SK-N-SH (cell line): ENCODE results near the gene NOP56. TPM values are rescaled to one million over a fixed set of nuclear protein-coding genes. Genes with fewer than 3 reads are reported as not detected.

Source experiments
- CTCF ChIA-PET: fragments of 300-600, 350-600 bp; formaldehyde crosslinking; extraction: SDS; loops from one replicate; lab custom pipeline; 2021; lab: Yijun Ruan, JAX
- POLR2A ChIA-PET: fragments of 350-600 bp; sonication (Branson Sonifier 250); formaldehyde crosslinking; extraction: SDS; loops from one replicate; lab custom pipeline; 2020; ENCODE audit warnings: antibody characterized with exemption, inconsistent platforms; lab: Yijun Ruan, JAX
- DNase-seq: peaks from one replicate; pipeline ENCODE4 v3.0.0; 2012
- H2AFZ ChIP-seq: fragments of 200-600 bp; sonication (generic); 2 replicates; pipeline ENCODE4 v1.8.1; 2016; ENCODE audit warnings: antibody characterized with exemption, mild to moderate bottlenecking, low read depth
- H3F3A ChIP-seq: fragments of 200-600 bp; sonication (generic); replicated peaks from 2 replicates; pipeline ENCODE3; 2016; ENCODE audit warnings: antibody characterized with exemption, mild to moderate bottlenecking; ENCODE audit not compliant: insufficient read depth
- H3K27ac ChIP-seq, 2 experiments: fragments of 200-500 bp in 1 of 2; fragments of 200-600 bp in 1 of 2; sonication (Bioruptor generic) in 1 of 2; sonication (generic), shearing (Covaris generic) in 1 of 2; 2 replicates each; pipeline versions ENCODE4 v1.5.1 to v1.6.1; 2014 to 2016; ENCODE audit warnings: low read depth in 2 of 2, inconsistent platforms in 1 of 2, low read length in 1 of 2, mild to moderate bottlenecking in 1 of 2, mixed read lengths in 1 of 2
- H3K27me3 ChIP-seq: fragments of 200-600 bp; sonication (generic), shearing (Covaris generic); 2 replicates; pipeline ENCODE4 v1.6.1; 2016; ENCODE audit warnings: mixed run types; ENCODE audit not compliant: insufficient read depth
- H3K36me3 ChIP-seq, 2 experiments: fragments of 200-500 bp in 1 of 2; fragments of 200-600 bp in 1 of 2; sonication (Bioruptor generic) in 1 of 2; sonication (generic) in 1 of 2; replicated peaks in 1 of 2; 2 replicates each; pipeline versions ENCODE3 to v1.5.1; 2014 to 2016; ENCODE audit warnings: low read length in 1 of 2, mild to moderate bottlenecking in 1 of 2; ENCODE audit not compliant: insufficient read depth in 2 of 2, control insufficient read depth in 1 of 2
- H3K4me1 ChIP-seq, 2 experiments: fragments of 200-500 bp in 1 of 2; fragments of 200-600 bp in 1 of 2; sonication (Bioruptor generic) in 1 of 2; sonication (generic), shearing (Covaris generic) in 1 of 2; 2 replicates each; pipeline versions ENCODE4 v1.5.1 to v1.6.1; 2014 to 2016; ENCODE audit warnings: low read depth in 1 of 2, low read length in 1 of 2, mixed run types in 1 of 2; ENCODE audit not compliant: insufficient read depth in 2 of 2, control insufficient read depth in 1 of 2
- H3K4me2 ChIP-seq: fragments of 200-600 bp; sonication (generic), shearing (Covaris generic); 2 replicates; pipeline ENCODE4 v1.6.1; 2017; ENCODE audit warnings: mixed run types
- H3K4me3 ChIP-seq, 2 experiments: fragments of 200-500 bp in 1 of 2; fragments of 200-600 bp in 1 of 2; sonication (Bioruptor generic) in 1 of 2; sonication (generic), shearing (Covaris generic) in 1 of 2; 2 replicates each; pipeline versions ENCODE4 v1.5.1 to v1.8.1; 2014 to 2016; ENCODE audit warnings: low read depth in 2 of 2, inconsistent platforms in 1 of 2, low read length in 1 of 2, mild to moderate bottlenecking in 1 of 2, mixed read lengths in 1 of 2, moderate library complexity in 1 of 2
- H3K79me2 ChIP-seq: fragments of 200-600 bp; sonication (generic); 2 replicates; pipeline ENCODE4 v1.8.1; 2017; ENCODE audit warnings: mild to moderate bottlenecking; ENCODE audit not compliant: insufficient read depth
- H3K9ac ChIP-seq: fragments of 200-600 bp; sonication (generic); 2 replicates; pipeline ENCODE4 v1.6.1; 2017; ENCODE audit warnings: mixed run types
- H3K9me2 ChIP-seq: fragments of 200-600 bp; sonication (generic); 2 replicates; pipeline ENCODE4 v1.6.1; 2017; ENCODE audit warnings: mixed run types
- H3K9me3 ChIP-seq: fragments of 200-600 bp; sonication (generic); 2 replicates; pipeline ENCODE4 v1.6.1; 2017; ENCODE audit warnings: mixed run types, mild to moderate bottlenecking, moderate library complexity
- H4K20me1 ChIP-seq: fragments of 200-600 bp; sonication (generic); 2 replicates; pipeline ENCODE4 v1.6.1; 2017; ENCODE audit warnings: mild to moderate bottlenecking, mixed run types; ENCODE audit not compliant: insufficient read depth
- CHD2 ChIP-seq: fragments of 150-350 bp; IDR thresholded peaks from 2 replicates; pipeline ENCODE4 v1.6.1; 2018; ENCODE audit warnings: low read length; ENCODE audit not compliant: partially characterized antibody
- ELF1 ChIP-seq: IDR thresholded peaks from 2 replicates; pipeline ENCODE4 v1.4.0; 2012
- EZH2phosphoT487 ChIP-seq: fragments of 200-600 bp; sonication (generic); IDR thresholded peaks from 2 replicates; pipeline ENCODE4 v1.6.1; 2017; ENCODE audit warnings: low read depth, mixed run types, mild to moderate bottlenecking, antibody characterized with exemption, moderate library complexity, borderline replicate concordance
- FOXJ3 ChIP-seq: sonication (generic); formaldehyde crosslinking; IDR thresholded peaks from 2 replicates; pipeline ENCODE4 v1.5.1; 2020; ENCODE audit warnings: mild to moderate bottlenecking, missing genetic modification reagents
- FOXM1 ChIP-seq: IDR thresholded peaks from 2 replicates; pipeline ENCODE4 v1.4.0; 2012; ENCODE audit warnings: low read depth, mild to moderate bottlenecking
- JUND ChIP-seq: IDR thresholded peaks from 2 replicates; pipeline ENCODE4 v1.4.0; 2012
- MEF2A ChIP-seq: IDR thresholded peaks from 2 replicates; pipeline ENCODE4 v1.4.0; 2012; ENCODE audit warnings: low read depth, borderline replicate concordance
- NFIC ChIP-seq: IDR thresholded peaks from 2 replicates; pipeline ENCODE4 v1.4.0; 2012; ENCODE audit warnings: borderline replicate concordance
- POLR2AphosphoS5 ChIP-seq: IDR thresholded peaks from 2 replicates; pipeline ENCODE4 v1.6.1; 2012; ENCODE audit warnings: low read depth, low read length
- RAD21 ChIP-seq: IDR thresholded peaks from 2 replicates; pipeline ENCODE4 v1.6.1; 2012; ENCODE audit warnings: mild to moderate bottlenecking, low read length
- RCOR1 ChIP-seq: fragments of 150-350 bp; IDR thresholded peaks from 2 replicates; pipeline ENCODE4 v1.6.1; 2017; ENCODE audit warnings: antibody characterized with exemption, low read length
- RXRA ChIP-seq: IDR thresholded peaks from 2 replicates; pipeline ENCODE4 v1.4.0; 2012; ENCODE audit warnings: low read depth, mild to moderate bottlenecking, borderline replicate concordance
- TCF12 ChIP-seq: IDR thresholded peaks from 2 replicates; pipeline ENCODE4 v1.4.0; 2012
- YY1 ChIP-seq: IDR thresholded peaks from 2 replicates; pipeline ENCODE4 v1.4.0; 2012; ENCODE audit warnings: low read depth, mild to moderate bottlenecking
- WGBS: methylation state at CpG from one replicate; pipeline ENCODE4 v1.1.6; 2017; ENCODE audit warnings: low lambda C conversion rate; 5-methylcytosine and 5-hydroxymethylcytosine counted together
- polyA plus RNA-seq, 3 experiments: library from polyadenylated mRNA; depleted of rRNA; stranded (reverse); fragments of >200 nt; gene quantifications; 2 replicates each; pipeline ENCODE4 v1.2.3, GENCODE V29; 2012
- TF ChIP-seq, protein P1 (sequence below): fragments of 150-350 bp; IDR thresholded peaks from 2 replicates; pipeline ENCODE4 v1.6.1; 2016; ENCODE audit warnings: mild to moderate bottlenecking, low read depth, low read length
- TF ChIP-seq, protein P2 (sequence below): fragments of 200-600 bp; sonication (generic); IDR thresholded peaks from 2 replicates; pipeline ENCODE4 v1.6.1; 2017; ENCODE audit warnings: antibody characterized with exemption, mild to moderate bottlenecking, moderate library complexity
- TF ChIP-seq, protein P3 (sequence below): IDR thresholded peaks from 2 replicates; pipeline ENCODE4 v1.6.1; 2012; ENCODE audit warnings: mild to moderate bottlenecking, low read depth, low read length, moderate library complexity

NOP56 gene
- polyA plus RNA-seq, 1 of the 3 experiments (the other 2 are of a cell fraction): 158 TPM

DNA sequence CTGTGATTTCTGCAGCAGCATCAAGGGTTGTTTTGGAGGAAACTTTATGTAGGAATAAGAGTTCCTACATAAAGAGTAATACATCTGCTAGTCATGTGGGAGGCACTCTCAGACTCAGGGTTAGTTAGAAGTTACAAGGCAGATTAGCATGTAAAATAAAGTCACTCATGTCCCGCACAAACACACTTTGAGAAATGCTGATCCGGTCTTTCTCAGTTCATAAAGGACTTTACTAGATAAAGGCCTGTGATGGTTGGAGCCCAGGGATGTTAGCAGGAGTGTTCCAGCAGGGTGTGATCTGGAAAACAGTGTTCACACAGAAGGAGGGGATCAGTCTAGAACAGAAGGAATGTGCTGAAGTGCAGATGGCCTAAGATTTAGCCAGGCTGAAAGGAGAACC is 33.1 kb upstream of the NOP56 start:
- Histone ChIP-seq H3K27ac (no peak overlapping the region), H3K36me3 (no peaks in the 10 kb centered on the region), H3K27me3 (no peaks in the 10 kb centered on the region; the same call in 1 of the 2 replicates), H3K4me1 (no peaks in the 10 kb centered on the region; a peak in 1 of 4 replicates), H3K4me2 (no peak overlapping the region), H2AFZ (no peak overlapping the region), H3K9me2 (no peaks in the 10 kb centered on the region), H3K9me3 (no peaks in the 10 kb centered on the region; the same call in 1 of the 2 replicates), H4K20me1 (no peaks in the 10 kb centered on the region), H3K9ac (no peak overlapping the region), H3K79me2 (no peaks in the 10 kb centered on the region), H3K4me3 (no peak overlapping the region), H3F3A (no peaks in the 10 kb centered on the region)
- TF ChIP-seq MEF2A (no peak), CHD2 (no peak), ELF1 (no peak), RXRA (no peak), FOXJ3 (no peak), FOXM1 (no peak), EZH2phosphoT487 (no peak), TCF12 (no peak), NFIC (no peak), JUND (no peak)
- TF ChIP-seq, protein P1, sequence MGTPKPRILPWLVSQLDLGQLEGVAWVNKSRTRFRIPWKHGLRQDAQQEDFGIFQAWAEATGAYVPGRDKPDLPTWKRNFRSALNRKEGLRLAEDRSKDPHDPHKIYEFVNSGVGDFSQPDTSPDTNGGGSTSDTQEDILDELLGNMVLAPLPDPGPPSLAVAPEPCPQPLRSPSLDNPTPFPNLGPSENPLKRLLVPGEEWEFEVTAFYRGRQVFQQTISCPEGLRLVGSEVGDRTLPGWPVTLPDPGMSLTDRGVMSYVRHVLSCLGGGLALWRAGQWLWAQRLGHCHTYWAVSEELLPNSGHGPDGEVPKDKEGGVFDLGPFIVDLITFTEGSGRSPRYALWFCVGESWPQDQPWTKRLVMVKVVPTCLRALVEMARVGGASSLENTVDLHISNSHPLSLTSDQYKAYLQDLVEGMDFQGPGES: no peak
- ChIA-PET POLR2A (no interaction called here), CTCF (interaction anchor here (1.7 kb wide), 1 partner anchor 27 kb away, joined by 5 read pairs; no protein-coding TSS in a partner anchor)
- DNase-seq: no peak
- 32% methylated on average over 2 of the region's 2 CpGs for WGBS

DNA sequence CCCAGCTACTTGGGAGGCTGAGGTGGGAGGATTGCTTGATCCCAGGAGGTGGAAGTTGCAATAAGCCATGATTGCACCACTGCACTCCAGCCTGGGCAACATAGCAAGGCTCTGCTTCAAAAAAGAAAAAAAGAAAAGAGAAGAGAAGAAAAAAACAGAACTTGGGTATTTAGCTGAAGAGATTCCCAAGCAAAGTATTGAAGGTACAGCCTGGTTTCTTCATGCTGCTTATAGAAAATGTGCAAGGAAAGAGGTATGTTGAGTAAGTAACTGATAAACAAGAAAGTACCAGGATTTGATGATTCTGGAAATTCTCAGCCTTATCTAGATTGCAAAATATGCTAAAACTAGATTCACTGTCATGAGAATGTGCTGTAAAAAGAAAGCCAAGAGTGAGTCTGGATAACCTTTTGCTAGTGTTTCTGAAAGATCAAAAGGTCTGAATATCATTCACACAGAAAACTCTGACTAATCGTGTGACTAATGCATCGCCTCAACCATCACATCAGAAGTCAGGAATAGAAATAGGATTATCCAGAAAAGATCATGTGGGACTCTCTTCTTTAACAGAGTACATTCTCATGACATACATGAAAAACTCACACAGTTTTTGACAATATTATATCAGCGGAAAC is 32.4 kb upstream of the NOP56 start:
- Histone ChIP-seq H3K4me1 (no peaks in the 10 kb centered on the region; a peak in 1 of 4 replicates), H3K27ac (no peak overlapping the region), H2AFZ (no peak overlapping the region), H3K36me3 (no peaks in the 10 kb centered on the region), H3K79me2 (no peaks in the 10 kb centered on the region)
- DNase-seq: no peak
- CTCF ChIA-PET: interaction anchor here (1.7 kb wide), 1 partner anchor 27 kb away, joined by 5 read pairs; no protein-coding TSS in a partner anchor
- TF ChIP-seq MEF2A (no peak), POLR2AphosphoS5 (no peak), JUND (no peak), TCF12 (no peak), CHD2 (no peak), ELF1 (no peak), RCOR1 (no peak), RAD21 (no peak), RXRA (no peak), FOXJ3 (no peak), YY1 (no peak), FOXM1 (no peak)
- TF ChIP-seq, protein P1: no peak
- TF ChIP-seq, protein P2, sequence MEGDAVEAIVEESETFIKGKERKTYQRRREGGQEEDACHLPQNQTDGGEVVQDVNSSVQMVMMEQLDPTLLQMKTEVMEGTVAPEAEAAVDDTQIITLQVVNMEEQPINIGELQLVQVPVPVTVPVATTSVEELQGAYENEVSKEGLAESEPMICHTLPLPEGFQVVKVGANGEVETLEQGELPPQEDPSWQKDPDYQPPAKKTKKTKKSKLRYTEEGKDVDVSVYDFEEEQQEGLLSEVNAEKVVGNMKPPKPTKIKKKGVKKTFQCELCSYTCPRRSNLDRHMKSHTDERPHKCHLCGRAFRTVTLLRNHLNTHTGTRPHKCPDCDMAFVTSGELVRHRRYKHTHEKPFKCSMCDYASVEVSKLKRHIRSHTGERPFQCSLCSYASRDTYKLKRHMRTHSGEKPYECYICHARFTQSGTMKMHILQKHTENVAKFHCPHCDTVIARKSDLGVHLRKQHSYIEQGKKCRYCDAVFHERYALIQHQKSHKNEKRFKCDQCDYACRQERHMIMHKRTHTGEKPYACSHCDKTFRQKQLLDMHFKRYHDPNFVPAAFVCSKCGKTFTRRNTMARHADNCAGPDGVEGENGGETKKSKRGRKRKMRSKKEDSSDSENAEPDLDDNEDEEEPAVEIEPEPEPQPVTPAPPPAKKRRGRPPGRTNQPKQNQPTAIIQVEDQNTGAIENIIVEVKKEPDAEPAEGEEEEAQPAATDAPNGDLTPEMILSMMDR: no peak
- TF ChIP-seq, protein P3, sequence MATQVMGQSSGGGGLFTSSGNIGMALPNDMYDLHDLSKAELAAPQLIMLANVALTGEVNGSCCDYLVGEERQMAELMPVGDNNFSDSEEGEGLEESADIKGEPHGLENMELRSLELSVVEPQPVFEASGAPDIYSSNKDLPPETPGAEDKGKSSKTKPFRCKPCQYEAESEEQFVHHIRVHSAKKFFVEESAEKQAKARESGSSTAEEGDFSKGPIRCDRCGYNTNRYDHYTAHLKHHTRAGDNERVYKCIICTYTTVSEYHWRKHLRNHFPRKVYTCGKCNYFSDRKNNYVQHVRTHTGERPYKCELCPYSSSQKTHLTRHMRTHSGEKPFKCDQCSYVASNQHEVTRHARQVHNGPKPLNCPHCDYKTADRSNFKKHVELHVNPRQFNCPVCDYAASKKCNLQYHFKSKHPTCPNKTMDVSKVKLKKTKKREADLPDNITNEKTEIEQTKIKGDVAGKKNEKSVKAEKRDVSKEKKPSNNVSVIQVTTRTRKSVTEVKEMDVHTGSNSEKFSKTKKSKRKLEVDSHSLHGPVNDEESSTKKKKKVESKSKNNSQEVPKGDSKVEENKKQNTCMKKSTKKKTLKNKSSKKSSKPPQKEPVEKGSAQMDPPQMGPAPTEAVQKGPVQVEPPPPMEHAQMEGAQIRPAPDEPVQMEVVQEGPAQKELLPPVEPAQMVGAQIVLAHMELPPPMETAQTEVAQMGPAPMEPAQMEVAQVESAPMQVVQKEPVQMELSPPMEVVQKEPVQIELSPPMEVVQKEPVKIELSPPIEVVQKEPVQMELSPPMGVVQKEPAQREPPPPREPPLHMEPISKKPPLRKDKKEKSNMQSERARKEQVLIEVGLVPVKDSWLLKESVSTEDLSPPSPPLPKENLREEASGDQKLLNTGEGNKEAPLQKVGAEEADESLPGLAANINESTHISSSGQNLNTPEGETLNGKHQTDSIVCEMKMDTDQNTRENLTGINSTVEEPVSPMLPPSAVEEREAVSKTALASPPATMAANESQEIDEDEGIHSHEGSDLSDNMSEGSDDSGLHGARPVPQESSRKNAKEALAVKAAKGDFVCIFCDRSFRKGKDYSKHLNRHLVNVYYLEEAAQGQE: no peak
- TF ChIP-seq, all 33 proteins: peak for 0
- no peaks in the 10 kb centered on the region for H3F3A ChIP-seq
- POLR2A ChIA-PET: no interaction called here
- no peaks in the 10 kb centered on the region; the same call in 1 of the 2 replicates for H3K27me3 ChIP-seq
- no peak overlapping the region for H3K4me3 ChIP-seq
- no peak overlapping the region for H3K4me2 ChIP-seq
- no peaks in the 10 kb centered on the region; the same call in 1 of the 2 replicates for H3K9me3 ChIP-seq
- 42% methylated on average over 3 of the region's 3 CpGs for WGBS
- no peak overlapping the region for H3K9ac ChIP-seq
- no peaks in the 10 kb centered on the region for H3K9me2 ChIP-seq
- H4K20me1 ChIP-seq: no peaks in the 10 kb centered on the region
